Keratinocyte (primary cell): ENCODE measurements around the gene FAM50B.

ENCODE experiments used
- CTCF ChIP-seq, 3 experiments: IDR thresholded peaks in 1 of 3; conservative IDR thresholded peaks in 1 of 3; optimal IDR thresholded peaks in 1 of 3; 2 replicates in 2 of 3; 3 replicates in 1 of 3; pipeline versions ENCODE3 to v1.5.1; 2011; ENCODE audit warnings: low read length in 3 of 3, mild to moderate bottlenecking in 3 of 3, moderate library complexity in 2 of 3, control low read depth in 1 of 3, inconsistent platforms in 1 of 3; ENCODE audit not compliant: insufficient read depth in 2 of 3; ENCODE audit errors: extremely low read depth in 1 of 3
- EZH2 ChIP-seq: IDR thresholded peaks from one replicate; pipeline ENCODE4 v1.6.1; 2012; ENCODE audit warnings: inconsistent platforms, mild to moderate bottlenecking, low read length, moderate library complexity

- TF ChIP-seq CTCF (optimal IDR thresholded peaks at IDR 0.05 in 1 of 3, IDR thresholded peaks at IDR 0.05 in 1 of 3, conservative IDR thresholded peaks at IDR 0.05 in 1 of 3; ENCODE audit: extremely low read depth in 1 of 3, insufficient read depth in 2 of 3, low read length in 3 of 3), result no peak
- TF ChIP-seq EZH2, result no peak
These were observed 1.7 kb upstream of the FAM50B start for GRCh38 chr6:3847521-3847920.
